BLaER1 treated with 17β-estradiol and CSF1 and Interleukin-3, amounts not matched to agents 10 nM and 100 nM (cell line): ENCODE measurements around the gene PELI2.

Source experiments
- H3K27ac ChIP-seq, 11 experiments: shearing (Covaris generic); formaldehyde crosslinking; 2 replicates each; pipeline ENCODE4 v1.8.1; 2022
- H3K27me3 ChIP-seq, 11 experiments: shearing (Covaris generic); formaldehyde crosslinking; 2 replicates each; pipeline ENCODE4 v1.8.1; 2022
- H3K36me3 ChIP-seq, 11 experiments: shearing (Covaris generic); formaldehyde crosslinking; 2 replicates each; pipeline ENCODE4 v1.8.1; 2022
- H3K4me1 ChIP-seq, 10 experiments: shearing (Covaris generic); formaldehyde crosslinking; 2 replicates each; pipeline ENCODE4 v1.8.1; 2022
- H3K4me2 ChIP-seq, 11 experiments: shearing (Covaris generic); formaldehyde crosslinking; 2 replicates each; pipeline ENCODE4 v1.8.1; 2022
- H3K4me3 ChIP-seq, 10 experiments: shearing (Covaris generic); formaldehyde crosslinking; 2 replicates each; pipeline ENCODE4 v1.8.1; 2022
- H3K9ac ChIP-seq, 11 experiments: shearing (Covaris generic); formaldehyde crosslinking; 2 replicates each; pipeline ENCODE4 v1.8.1; 2022
- H3K9me3 ChIP-seq, 11 experiments: shearing (Covaris generic); formaldehyde crosslinking; replicated peaks in 1 of 11; 2 replicates each; pipeline ENCODE4 v1.8.1; 2022
- H4K20me1 ChIP-seq, 11 experiments: shearing (Covaris generic); formaldehyde crosslinking; 2 replicates each; pipeline ENCODE4 v1.8.1; 2022
- Cebpa-rat ChIP-seq, 11 experiments: shearing (Covaris generic); IDR thresholded peaks; 2 replicates each; pipeline ENCODE4 v1.8.1; 2022

PELI2 gene

GRCh38 chr14:56150645-56151345, 32.6 kb downstream of the PELI2 start:
- peak overlapping the region; percentile 25 to 92 (median 83); a peak in 20 of 22 replicates for H3K4me2 ChIP-seq
- H3K27me3 ChIP-seq, result no peaks in the 10 kb centered on the region
- H3K9ac ChIP-seq, result no peak overlapping the region; a peak in 1 of 22 replicates
- peaks cover 52 to 72% (median 58%) of the 10 kb centered on the region in 10 experiments for H3K4me1 ChIP-seq
- no peak for TF ChIP-seq Cebpa-rat (IDR thresholded peaks at IDR 0.05)
- H3K36me3 ChIP-seq, result peaks cover 0 to 27% (median 11%) of the 10 kb centered on the region in 11 experiments; a peak in 13 of 22 replicates
- H3K4me3 ChIP-seq, result no peak overlapping the region; a peak in 1 of 20 replicates
- peaks cover 26 to 40% (median 38%) of the 10 kb centered on the region in 11 experiments for H3K9me3 ChIP-seq
- peaks cover 7 to 63% (median 44%) of the 10 kb centered on the region in 11 experiments; a peak in 20 of 22 replicates for H4K20me1 ChIP-seq
- H3K27ac ChIP-seq, result no peak overlapping the region; a peak in 1 of 22 replicates

- H3K4me1 ChIP-seq, result peaks cover 39 to 58% (median 44%) of the 10 kb centered on the region in 10 experiments
- H3K9ac ChIP-seq, result no peak overlapping the region
- H3K4me3 ChIP-seq, result no peak overlapping the region
- H3K36me3 ChIP-seq, result peaks cover 0 to 35% (median 22%) of the 10 kb centered on the region in 11 experiments; a peak in 15 of 22 replicates
- H3K9me3 ChIP-seq, result peaks cover 31 to 53% (median 49%) of the 10 kb centered on the region in 11 experiments
- peaks cover 7 to 49% (median 30%) of the 10 kb centered on the region in 11 experiments; a peak in 20 of 22 replicates for H4K20me1 ChIP-seq
- TF ChIP-seq Cebpa-rat (IDR thresholded peaks at IDR 0.05), result no peak
- no peaks in the 10 kb centered on the region for H3K27me3 ChIP-seq
- no peak overlapping the region for H3K27ac ChIP-seq
- peak overlapping the region in 2 of 11 experiments; percentile 3 to 11; a peak in 3 of 22 replicates for H3K4me2 ChIP-seq
Observed at GRCh38 chr14:56152221-56152620, 34.0 kb downstream of the PELI2 start.

- Histone ChIP-seq H3K36me3 (peaks cover 0 to 41% (median 28%) of the 10 kb centered on the region in 11 experiments; a peak in 19 of 22 replicates), H3K4me2 (no peak overlapping the region), H4K20me1 (peaks cover 3 to 38% (median 22%) of the 10 kb centered on the region in 11 experiments; a peak in 19 of 22 replicates), H3K9ac (no peak overlapping the region), H3K9me3 (peaks cover 31 to 61% (median 57%) of the 10 kb centered on the region in 11 experiments), H3K27me3 (no peaks in the 10 kb centered on the region), H3K4me1 (peaks cover 28 to 47% (median 33%) of the 10 kb centered on the region in 10 experiments), H3K27ac (no peak overlapping the region), H3K4me3 (no peak overlapping the region; a peak in 1 of 20 replicates)
- no peak for TF ChIP-seq Cebpa-rat (IDR thresholded peaks at IDR 0.05)
Observed at GRCh38 chr14:56153267-56153666, 35.1 kb downstream of the PELI2 start.

- no peak overlapping the region for H3K27ac ChIP-seq
- peaks cover 18 to 37% (median 23%) of the 10 kb centered on the region in 10 experiments for H3K4me1 ChIP-seq
- H3K27me3 ChIP-seq, result no peaks in the 10 kb centered on the region
- H3K9ac ChIP-seq, result no peak overlapping the region
- H3K4me3 ChIP-seq, result no peak overlapping the region
- peaks cover 0 to 49% (median 28%) of the 10 kb centered on the region in 11 experiments; a peak in 19 of 22 replicates for H3K36me3 ChIP-seq
- no peak for TF ChIP-seq Cebpa-rat (IDR thresholded peaks at IDR 0.05)
- H3K9me3 ChIP-seq, result peaks cover 31 to 70% (median 67%) of the 10 kb centered on the region in 11 experiments
- H3K4me2 ChIP-seq, result peak overlapping the region in 4 of 11 experiments; percentile 11 to 34 (median 28); a peak in 3 of 22 replicates
- peaks cover 0 to 28% (median 13%) of the 10 kb centered on the region in 11 experiments; a peak in 14 of 22 replicates for H4K20me1 ChIP-seq
Observed at GRCh38 chr14:56154321-56154720, 36.1 kb downstream of the PELI2 start.

GRCh38 chr14:56156096-56156495, 37.9 kb downstream of the PELI2 start:
- TF ChIP-seq Cebpa-rat (IDR thresholded peaks at IDR 0.05), result no peak
- H3K9me3 ChIP-seq, result peaks cover 31 to 88% (median 81%) of the 10 kb centered on the region in 11 experiments
- no peaks in the 10 kb centered on the region for H3K27me3 ChIP-seq
- H3K4me3 ChIP-seq, result no peak overlapping the region
- no peak overlapping the region for H3K27ac ChIP-seq
- no peak overlapping the region for H3K4me2 ChIP-seq
- peaks cover 0 to 66% (median 37%) of the 10 kb centered on the region in 11 experiments; a peak in 20 of 22 replicates for H3K36me3 ChIP-seq
- H3K9ac ChIP-seq, result no peak overlapping the region
- peaks cover under 1 to 19% (median 6%) of the 10 kb centered on the region in 10 experiments; a peak in 18 of 20 replicates for H3K4me1 ChIP-seq
- peaks cover 0 to 20% (median 3%) of the 10 kb centered on the region in 11 experiments; a peak in 8 of 22 replicates for H4K20me1 ChIP-seq

GRCh38 chr14:56159066-56159465, 40.9 kb downstream of the PELI2 start:
- Histone ChIP-seq H3K27ac (no peak overlapping the region), H3K9me3 (peaks cover 36 to 95% (median 89%) of the 10 kb centered on the region in 11 experiments), H3K4me2 (no peak overlapping the region), H3K27me3 (no peaks in the 10 kb centered on the region), H3K36me3 (peaks cover 0 to 67% (median 48%) of the 10 kb centered on the region in 11 experiments; a peak in 20 of 22 replicates), H3K9ac (no peak overlapping the region), H3K4me3 (no peak overlapping the region), H4K20me1 (peaks cover 0 to 18% (median 3%) of the 10 kb centered on the region in 11 experiments; a peak in 7 of 22 replicates), H3K4me1 (peaks cover 0 to 14% (median 5%) of the 10 kb centered on the region in 10 experiments; a peak in 9 of 20 replicates)
- no peak for TF ChIP-seq Cebpa-rat (IDR thresholded peaks at IDR 0.05)

GRCh38 chr14:56160088-56160487, 41.9 kb downstream of the PELI2 start:
- no peak for TF ChIP-seq Cebpa-rat (IDR thresholded peaks at IDR 0.05)
- H4K20me1 ChIP-seq, result peaks cover 0 to 18% (median 3%) of the 10 kb centered on the region in 11 experiments; a peak in 7 of 22 replicates
- H3K4me3 ChIP-seq, result no peak overlapping the region
- H3K36me3 ChIP-seq, result peaks cover 0 to 67% (median 46%) of the 10 kb centered on the region in 11 experiments; a peak in 20 of 22 replicates
- no peaks in the 10 kb centered on the region for H3K27me3 ChIP-seq
- H3K27ac ChIP-seq, result no peak overlapping the region
- H3K4me1 ChIP-seq, result peaks cover 0 to 14% (median 0%) of the 10 kb centered on the region in 10 experiments; a peak in 7 of 20 replicates
- peaks cover 36 to 95% (median 89%) of the 10 kb centered on the region in 11 experiments for H3K9me3 ChIP-seq
- 0 out of 22 replicates have a peak overlapping the region, but pooled peaks of 1 of the 11 experiments have one; percentile 3 for H3K4me2 ChIP-seq
- H3K9ac ChIP-seq, result no peak overlapping the region

GRCh38 chr14:56161658-56162057, 43.4 kb downstream of the PELI2 start:
- Histone ChIP-seq H4K20me1 (peaks cover 0 to 20% (median 3%) of the 10 kb centered on the region in 11 experiments; a peak in 6 of 22 replicates), H3K9me3 (peaks cover 42 to 97% (median 90%) of the 10 kb centered on the region in 11 experiments), H3K27me3 (no peaks in the 10 kb centered on the region), H3K4me3 (no peak overlapping the region), H3K36me3 (peaks cover 0 to 69% (median 52%) of the 10 kb centered on the region in 11 experiments; a peak in 20 of 22 replicates), H3K4me1 (peaks cover 0 to 14% (median 0%) of the 10 kb centered on the region in 10 experiments; a peak in 7 of 20 replicates), H3K9ac (no peak overlapping the region), H3K27ac (no peak overlapping the region), H3K4me2 (peak overlapping the region in 1 of 11 experiments; percentile 40; a peak in 1 of 22 replicates)
- no peak for TF ChIP-seq Cebpa-rat (IDR thresholded peaks at IDR 0.05)
